HG03571 (cell line): ENCODE data around the gene PVALEF.

Source experiments
- ATAC-seq: cut with Tn5 transposase; IDR thresholded peaks from one replicate; pipeline ENCODE4 v1.9.1; 2021; ENCODE audit not compliant: unreplicated experiment

Gene PVALEF

GRCh38 chr17:81128338-81128737 is 37.0 kb upstream of the PVALEF start:
- ATAC-seq, result no peak

- no peak for ATAC-seq
These were observed 36.5 kb upstream of the PVALEF start for GRCh38 chr17:81128774-81129173.

- no peak for ATAC-seq
These were observed 36.0 kb upstream of the PVALEF start for GRCh38 chr17:81129289-81129688.

- ATAC-seq, result no peak
These were observed 35.5 kb upstream of the PVALEF start for GRCh38 chr17:81129711-81130367.

GRCh38 chr17:81130385-81131361 is 34.6 kb upstream of the PVALEF start:
- ATAC-seq, result no peak

GRCh38 chr17:81131486-81132196 is 33.7 kb upstream of the PVALEF start:
- no peak for ATAC-seq

GRCh38 chr17:81132197-81132540 is 33.1 kb upstream of the PVALEF start:
- no peak for ATAC-seq

GRCh38 chr17:81132770-81133723 is 32.3 kb upstream of the PVALEF start:
- ATAC-seq, result no peak

GRCh38 chr17:81134064-81134781 is 31.1 kb upstream of the PVALEF start:
- no peak for ATAC-seq

GRCh38 chr17:81135505-81136278 is 29.6 kb upstream of the PVALEF start:
- no peak for ATAC-seq

GRCh38 chr17:81136366-81136765 is 28.9 kb upstream of the PVALEF start:
- no peak for ATAC-seq

- no peak for ATAC-seq
These were observed 28.1 kb upstream of the PVALEF start for GRCh38 chr17:81137248-81137647.

- no peak for ATAC-seq
These were observed 27.2 kb upstream of the PVALEF start for GRCh38 chr17:81138083-81138482.

- ATAC-seq, result no peak
These were observed 26.8 kb upstream of the PVALEF start for GRCh38 chr17:81138500-81138899.

- ATAC-seq, result no peak
These were observed 25.9 kb upstream of the PVALEF start for GRCh38 chr17:81139428-81139827.

GRCh38 chr17:81140018-81140417 is 25.3 kb upstream of the PVALEF start:
- no peak for ATAC-seq

- no peak for ATAC-seq
These were observed 24.6 kb upstream of the PVALEF start for GRCh38 chr17:81140695-81141094.

- ATAC-seq, result no peak
These were observed 22.8 kb upstream of the PVALEF start for GRCh38 chr17:81142301-81143199.
